Erythroblast (primary cell): ENCODE data around the gene ADAMTS7.
"Not testable (repeated sequence)": the region's sequence is repeated elsewhere in the genome, so short reads cannot be mapped to it uniquely, and the experiment has no call there.

ENCODE experiments used
- GATA1 ChIP-seq: IDR thresholded peaks from 2 replicates; pipeline ENCODE4 v1.6.1; 2011; ENCODE audit warnings: low read depth, mild to moderate bottlenecking, control low read depth, low read length, moderate library complexity
- POLR2A ChIP-seq: IDR thresholded peaks from 2 replicates; pipeline ENCODE4 v1.6.1; 2011; ENCODE audit warnings: mild to moderate bottlenecking, low read length

GRCh38 chr15:78761475-78761874 is 49.8 kb downstream of the ADAMTS7 start:
- not testable (repeated sequence) for TF ChIP-seq POLR2A, GATA1
